ENCODE results near the gene IGF1R.

- TF ChIP-seq POLR2AphosphoS5 (IDR thresholded peaks at IDR 0.05) (no peak), CTCF (IDR thresholded peaks at IDR 0.05) (no peak), EP300 (IDR thresholded peaks at IDR 0.05) (no peak)
Measured at GRCh38 chr15:98884894-98885293, 236.6 kb downstream of the IGF1R start.
